DOHH2 (cell line): ENCODE measurements around the gene FBRSL1.

ENCODE experiments used
- CTCF ChIP-seq: fragments of 200-600 bp; sonication (generic); IDR thresholded peaks from one replicate; pipeline ENCODE4 v1.5.1; 2014; ENCODE audit warnings: antibody characterized with exemption, mild to moderate bottlenecking, low read depth, low read length; ENCODE audit not compliant: poor library complexity, severe bottlenecking
- EZH2phosphoT487 ChIP-seq: fragments of 200-600 bp; sonication (generic); IDR thresholded peaks from 2 replicates; pipeline ENCODE4 v1.6.1; 2017; ENCODE audit warnings: borderline replicate concordance, mild to moderate bottlenecking, antibody characterized with exemption, low read length, moderate library complexity, mixed read lengths

- no peak for TF ChIP-seq CTCF
- no peak for TF ChIP-seq EZH2phosphoT487
Measured at GRCh38 chr12:132444283-132444682, 45.7 kb upstream of the FBRSL1 start.
